ENCODE data around the gene ULK1.
A peak's percentile ranks its signal among the peaks of the same experiment; 100 is the strongest.

ULK1 gene

DNA sequence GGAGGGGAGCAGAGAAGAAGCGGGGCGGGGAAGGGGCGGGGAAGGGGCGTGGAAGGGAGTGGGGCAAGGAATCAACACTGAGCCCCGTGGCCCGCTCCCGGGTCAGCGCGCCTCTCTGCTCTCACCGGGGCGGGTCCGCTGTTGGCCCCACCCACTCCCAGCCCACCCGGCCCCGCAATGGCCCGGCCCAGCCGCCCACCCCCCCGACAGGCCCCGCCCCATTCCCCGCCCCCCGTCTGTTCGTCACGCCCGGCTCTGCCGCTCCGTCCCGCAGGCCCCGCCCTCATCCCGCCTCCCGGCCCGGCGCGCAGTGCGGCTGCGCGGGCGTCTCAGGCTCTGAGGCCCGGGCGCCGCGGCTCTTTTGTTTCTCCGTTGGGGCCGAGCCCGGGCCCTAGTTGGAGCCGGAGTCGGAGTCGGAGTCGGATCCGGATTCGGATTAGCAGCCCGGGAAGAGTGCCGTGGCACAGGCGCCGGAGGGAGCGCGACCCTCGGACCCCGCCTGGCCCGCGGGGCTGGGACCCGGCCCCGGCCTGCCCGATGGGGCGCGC lies at the start of gene ULK1:
TSS of gene ULK1 (plus strand) at position 310 of the 548 bp plus-strand sequence. CDS start 380 bp downstream, outside the sequence.
- TF ChIP-seq, protein P1, sequence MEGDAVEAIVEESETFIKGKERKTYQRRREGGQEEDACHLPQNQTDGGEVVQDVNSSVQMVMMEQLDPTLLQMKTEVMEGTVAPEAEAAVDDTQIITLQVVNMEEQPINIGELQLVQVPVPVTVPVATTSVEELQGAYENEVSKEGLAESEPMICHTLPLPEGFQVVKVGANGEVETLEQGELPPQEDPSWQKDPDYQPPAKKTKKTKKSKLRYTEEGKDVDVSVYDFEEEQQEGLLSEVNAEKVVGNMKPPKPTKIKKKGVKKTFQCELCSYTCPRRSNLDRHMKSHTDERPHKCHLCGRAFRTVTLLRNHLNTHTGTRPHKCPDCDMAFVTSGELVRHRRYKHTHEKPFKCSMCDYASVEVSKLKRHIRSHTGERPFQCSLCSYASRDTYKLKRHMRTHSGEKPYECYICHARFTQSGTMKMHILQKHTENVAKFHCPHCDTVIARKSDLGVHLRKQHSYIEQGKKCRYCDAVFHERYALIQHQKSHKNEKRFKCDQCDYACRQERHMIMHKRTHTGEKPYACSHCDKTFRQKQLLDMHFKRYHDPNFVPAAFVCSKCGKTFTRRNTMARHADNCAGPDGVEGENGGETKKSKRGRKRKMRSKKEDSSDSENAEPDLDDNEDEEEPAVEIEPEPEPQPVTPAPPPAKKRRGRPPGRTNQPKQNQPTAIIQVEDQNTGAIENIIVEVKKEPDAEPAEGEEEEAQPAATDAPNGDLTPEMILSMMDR (IDR thresholded peaks at IDR 0.05; ENCODE audit: extremely low read depth, missing control alignments), result no peak
- peak; percentile 100 for DNase-seq (ENCODE audit: low spot score)

DNA sequence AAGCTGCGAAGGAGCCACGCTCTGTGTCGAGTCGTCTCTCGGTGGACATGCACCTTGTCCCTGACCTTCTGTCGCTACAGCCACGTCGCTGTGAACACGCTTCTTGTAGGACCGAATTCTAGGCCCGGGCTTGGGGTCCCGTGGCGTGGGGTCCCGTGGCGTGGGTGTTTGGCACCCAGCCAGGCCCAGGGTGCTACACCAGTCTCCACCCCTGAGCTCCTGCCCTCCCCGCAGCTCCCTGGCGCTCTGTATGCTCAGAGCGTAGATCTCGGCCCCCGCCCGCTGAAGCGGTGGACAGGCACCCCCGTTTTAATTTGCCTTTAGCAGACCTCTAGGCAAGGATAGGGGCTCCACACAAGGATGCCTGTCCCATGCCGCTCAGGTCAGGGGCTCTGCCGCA lies 49.8 kb upstream of the ULK1 start:
- DNase-seq (ENCODE audit: low spot score), result no peak
- TF ChIP-seq, protein P1 (IDR thresholded peaks at IDR 0.05; ENCODE audit: extremely low read depth, missing control alignments), result no peak

DNA sequence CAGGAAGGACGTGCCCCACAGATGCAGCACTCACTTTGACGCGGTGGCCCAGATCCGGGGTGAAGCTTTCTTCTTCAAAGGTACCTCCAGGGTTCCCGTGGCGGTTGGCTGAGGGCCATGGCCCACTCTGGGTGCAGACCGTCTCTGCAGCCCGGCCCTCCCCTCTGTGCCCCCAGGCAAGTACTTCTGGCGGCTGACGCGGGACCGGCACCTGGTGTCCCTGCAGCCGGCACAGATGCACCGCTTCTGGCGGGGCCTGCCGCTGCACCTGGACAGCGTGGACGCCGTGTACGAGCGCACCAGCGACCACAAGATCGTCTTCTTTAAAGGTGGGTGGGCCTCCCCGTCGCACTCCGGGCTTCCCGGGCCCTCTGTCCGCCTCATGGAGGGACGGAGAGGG lies 49.3 kb upstream of the ULK1 start:
- no peak for DNase-seq (ENCODE audit: low spot score)
- TF ChIP-seq, protein P1 (IDR thresholded peaks at IDR 0.05; ENCODE audit: extremely low read depth, missing control alignments), result no peak

DNA sequence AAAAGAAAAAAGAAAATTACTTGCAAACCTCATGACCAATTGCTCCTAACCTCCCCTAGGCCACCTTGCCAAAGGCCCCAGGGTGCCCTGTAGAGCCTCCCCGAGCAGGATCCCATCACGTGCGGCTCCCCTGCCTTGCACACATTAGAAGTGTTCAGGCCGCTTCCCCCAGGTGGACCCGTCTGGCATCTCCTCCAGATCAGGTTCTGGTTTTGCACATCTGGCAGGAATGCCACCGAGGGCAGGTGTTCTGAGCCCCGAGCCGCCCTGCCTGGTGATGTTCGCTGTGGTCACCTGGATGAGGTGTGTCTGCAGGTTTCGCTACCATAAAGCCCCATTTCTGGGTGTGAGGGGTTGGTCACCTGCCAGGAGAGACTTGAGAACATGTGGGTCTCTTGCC lies 47.0 kb upstream of the ULK1 start:
- DNase-seq (ENCODE audit: low spot score), result no peak
- TF ChIP-seq, protein P1 (IDR thresholded peaks at IDR 0.05; ENCODE audit: extremely low read depth, missing control alignments), result no peak

DNA sequence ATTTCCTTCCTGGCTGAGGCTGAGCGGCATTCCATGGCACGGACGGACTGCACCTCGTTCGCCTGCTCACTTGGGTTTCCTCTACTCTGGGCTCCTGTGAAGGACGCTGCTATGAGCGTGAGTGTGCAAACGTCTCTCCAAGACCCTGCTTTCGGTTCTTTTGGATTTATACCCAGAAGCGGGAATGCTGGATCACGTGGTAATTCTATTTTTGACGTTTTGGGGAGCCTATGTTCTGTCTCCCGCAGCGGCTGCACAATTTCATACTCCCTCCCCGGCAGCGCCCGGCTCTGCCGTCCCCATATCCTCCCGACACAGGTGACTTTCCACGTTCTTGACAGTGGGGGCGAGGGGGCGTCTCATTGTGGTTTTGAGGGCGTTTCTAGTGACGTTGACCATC lies 45.7 kb upstream of the ULK1 start:
- TF ChIP-seq, protein P1 (IDR thresholded peaks at IDR 0.05; ENCODE audit: extremely low read depth, missing control alignments), result no peak

DNA sequence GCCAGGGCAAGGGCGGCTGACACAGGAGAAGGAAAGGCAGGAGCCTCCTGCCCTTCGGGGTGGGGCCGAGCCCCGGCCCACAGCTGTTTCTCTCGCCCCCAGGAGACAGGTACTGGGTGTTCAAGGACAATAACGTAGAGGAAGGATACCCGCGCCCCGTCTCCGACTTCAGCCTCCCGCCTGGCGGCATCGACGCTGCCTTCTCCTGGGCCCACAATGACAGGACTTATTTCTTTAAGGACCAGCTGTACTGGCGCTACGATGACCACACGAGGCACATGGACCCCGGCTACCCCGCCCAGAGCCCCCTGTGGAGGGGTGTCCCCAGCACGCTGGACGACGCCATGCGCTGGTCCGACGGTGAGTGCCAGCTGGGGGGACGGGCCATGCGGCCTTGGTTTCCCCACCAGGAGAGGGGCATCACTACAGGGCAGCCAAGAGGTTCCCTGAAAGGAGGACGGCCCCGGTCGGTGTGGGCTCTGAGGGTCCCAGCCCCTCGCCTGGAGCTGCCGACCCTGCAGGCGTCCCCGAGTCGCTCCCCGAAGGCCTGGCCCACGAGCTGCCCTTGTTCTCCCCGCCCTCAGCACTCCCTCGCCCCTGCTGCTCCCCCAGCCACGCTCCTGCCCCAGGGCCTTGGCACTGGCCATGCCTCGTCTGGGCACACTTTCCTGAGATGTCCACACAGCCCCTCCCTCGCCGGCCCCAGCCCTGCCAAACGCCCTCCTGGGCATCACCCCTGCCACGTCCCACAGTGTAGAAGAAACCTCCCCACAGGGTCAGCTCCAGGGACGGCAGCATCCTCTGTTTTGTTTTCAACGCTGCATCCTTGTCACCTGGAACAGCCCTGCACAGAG lies 44.5 kb upstream of the ULK1 start:
- no peak for DNase-seq (ENCODE audit: low spot score)
- TF ChIP-seq, protein P1 (IDR thresholded peaks at IDR 0.05; ENCODE audit: extremely low read depth, missing control alignments), result no peak

More for the DNA sequence above, 45.7 kb upstream of the ULK1 start:
- DNase-seq (ENCODE audit: low spot score), result no peak

DNA sequence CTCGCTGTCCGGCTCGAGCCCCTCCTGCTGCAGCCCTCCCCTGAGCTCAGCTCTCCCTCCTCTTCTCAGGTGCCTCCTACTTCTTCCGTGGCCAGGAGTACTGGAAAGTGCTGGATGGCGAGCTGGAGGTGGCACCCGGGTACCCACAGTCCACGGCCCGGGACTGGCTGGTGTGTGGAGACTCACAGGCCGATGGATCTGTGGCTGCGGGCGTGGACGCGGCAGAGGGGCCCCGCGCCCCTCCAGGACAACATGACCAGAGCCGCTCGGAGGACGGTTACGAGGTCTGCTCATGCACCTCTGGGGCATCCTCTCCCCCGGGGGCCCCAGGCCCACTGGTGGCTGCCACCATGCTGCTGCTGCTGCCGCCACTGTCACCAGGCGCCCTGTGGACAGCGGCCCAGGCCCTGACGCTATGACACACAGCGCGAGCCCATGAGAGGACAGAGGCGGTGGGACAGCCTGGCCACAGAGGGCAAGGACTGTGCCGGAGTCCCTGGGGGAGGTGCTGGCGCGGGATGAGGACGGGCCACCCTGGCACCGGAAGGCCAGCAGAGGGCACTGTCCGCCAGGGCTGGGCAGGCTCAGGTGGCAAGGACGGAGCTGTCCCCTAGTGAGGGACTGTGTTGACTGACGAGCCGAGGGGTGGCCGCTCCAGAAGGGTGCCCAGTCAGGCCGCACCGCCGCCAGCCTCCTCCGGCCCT lies 43.4 kb upstream of the ULK1 start:
- DNase-seq (ENCODE audit: low spot score), result no peak
- TF ChIP-seq, protein P1 (IDR thresholded peaks at IDR 0.05; ENCODE audit: extremely low read depth, missing control alignments), result no peak
